Activated naive CD4-positive, alpha-beta T cell treated with Interleukin-2 at 50 U/mL for 16 hours (primary cell): ENCODE measurements around the gene XCL2.
"Not testable (repeated sequence)": the region's sequence is repeated elsewhere in the genome, so short reads cannot be mapped to it uniquely, and the experiment has no call there.

Experiments used
- DNase-seq: peaks from one replicate; pipeline ENCODE4 v3.0.0-alpha.2; 2020

XCL2 gene

GRCh38 chr1:168543840-168544498, at the start of gene XCL2:
XCL2 (minus strand) TSS chr1:168543997; CDS start chr1:168543964, 33 bp downstream.
- DNase-seq, result not testable (repeated sequence)

GRCh38 chr1:168591641-168592250, 47.9 kb upstream of the XCL2 start:
- DNase-seq, result no peak

GRCh38 chr1:168591066-168591465, 47.3 kb upstream of the XCL2 start:
- no peak for DNase-seq

- no peak for DNase-seq
Observed at GRCh38 chr1:168589167-168589566, 45.4 kb upstream of the XCL2 start.

GRCh38 chr1:168585937-168586336, 42.1 kb upstream of the XCL2 start:
- DNase-seq, result no peak

GRCh38 chr1:168585191-168585590, 41.4 kb upstream of the XCL2 start:
- DNase-seq, result no peak

- no peak for DNase-seq
Observed at GRCh38 chr1:168583571-168583970, 39.8 kb upstream of the XCL2 start.

- no peak for DNase-seq
Observed at GRCh38 chr1:168582688-168583336, 39.0 kb upstream of the XCL2 start.

GRCh38 chr1:168581817-168582572, 38.2 kb upstream of the XCL2 start:
- no peak for DNase-seq

GRCh38 chr1:168580991-168581390, 37.2 kb upstream of the XCL2 start:
- not testable (repeated sequence) for DNase-seq

- DNase-seq, result not testable (repeated sequence)
Observed at GRCh38 chr1:168580290-168580689, 36.5 kb upstream of the XCL2 start.

- not testable (repeated sequence) for DNase-seq
Observed at GRCh38 chr1:168578531-168579185, 34.9 kb upstream of the XCL2 start.

GRCh38 chr1:168576245-168576688, 32.5 kb upstream of the XCL2 start, which contains the start of gene XCL1:
XCL1 (plus strand) TSS chr1:168576605; CDS start chr1:168576638, 33 bp downstream.
- DNase-seq, result not testable (repeated sequence)

GRCh38 chr1:168574234-168574633, 30.4 kb upstream of the XCL2 start:
- not testable (repeated sequence) for DNase-seq

GRCh38 chr1:168572633-168573032, 28.8 kb upstream of the XCL2 start:
- no peak for DNase-seq

- DNase-seq, result no peak
Observed at GRCh38 chr1:168570652-168571051, 26.9 kb upstream of the XCL2 start.

GRCh38 chr1:168568346-168568745, 24.5 kb upstream of the XCL2 start:
- DNase-seq, result no peak

- DNase-seq, result no peak
Observed at GRCh38 chr1:168567568-168567967, 23.8 kb upstream of the XCL2 start.

- no peak for DNase-seq
Observed at GRCh38 chr1:168567007-168567406, 23.2 kb upstream of the XCL2 start.

- no peak for DNase-seq
Observed at GRCh38 chr1:168565825-168566224, 22.0 kb upstream of the XCL2 start.

GRCh38 chr1:168561989-168562388, 18.2 kb upstream of the XCL2 start:
- DNase-seq, result no peak

- DNase-seq, result no peak
Observed at GRCh38 chr1:168560370-168560769, 16.6 kb upstream of the XCL2 start.

GRCh38 chr1:168556647-168557046, 12.8 kb upstream of the XCL2 start:
- DNase-seq, result no peak
